HEK293 (cell line): ENCODE measurements around the gene RRP15.

Experiments
- KLF16 ChIP-seq: fragments of 450-650 bp; formaldehyde crosslinking; IDR thresholded peaks from 2 replicates; pipeline ENCODE4 v1.5.1; 2017; ENCODE audit warnings: missing biosample characterization, missing genetic modification characterization
- SP2 ChIP-seq: fragments of 450-650 bp; formaldehyde crosslinking; IDR thresholded peaks from 2 replicates; pipeline ENCODE4 v1.5.1; 2016; ENCODE audit warnings: missing biosample characterization, missing genetic modification characterization
- WT1 ChIP-seq: fragments of 450-650 bp; formaldehyde crosslinking; IDR thresholded peaks from 2 replicates; pipeline ENCODE4 v1.5.1; 2016; ENCODE audit warnings: missing biosample characterization, missing genetic modification characterization
- ZFP41 ChIP-seq: fragments of 450-650 bp; formaldehyde crosslinking; IDR thresholded peaks from 2 replicates; pipeline ENCODE4 v1.5.1; 2016; ENCODE audit warnings: missing biosample characterization, missing genetic modification characterization, borderline replicate concordance
- ZNF184 ChIP-seq: fragments of 450-650 bp; IDR thresholded peaks from 2 replicates; pipeline ENCODE4 v1.5.1; 2018; ENCODE audit warnings: missing biosample characterization, mild to moderate bottlenecking, missing genetic modification characterization
- ZNF211 ChIP-seq: fragments of 450-650 bp; formaldehyde crosslinking; IDR thresholded peaks from 2 replicates; pipeline ENCODE4 v1.5.1; 2016; ENCODE audit warnings: low read depth, missing biosample characterization, missing genetic modification characterization
- ZNF223 ChIP-seq: fragments of 450-650 bp; formaldehyde crosslinking; IDR thresholded peaks from 2 replicates; pipeline ENCODE4 v1.5.1; 2016; ENCODE audit warnings: missing biosample characterization, missing genetic modification characterization
- ZNF24 ChIP-seq: fragments of 450-650 bp; formaldehyde crosslinking; IDR thresholded peaks from 2 replicates; pipeline ENCODE4 v1.5.1; 2016; ENCODE audit warnings: missing biosample characterization, missing genetic modification characterization
- ZNF248 ChIP-seq: fragments of 450-650 bp; formaldehyde crosslinking; IDR thresholded peaks from 2 replicates; pipeline ENCODE4 v1.5.1; 2017; ENCODE audit warnings: missing biosample characterization, missing genetic modification characterization
- ZNF341 ChIP-seq: fragments of 450-650 bp; formaldehyde crosslinking; IDR thresholded peaks from 2 replicates; pipeline ENCODE4; 2016; ENCODE audit warnings: low read depth, missing biosample characterization, missing genetic modification characterization
- ZNF423 ChIP-seq: fragments of 450-650 bp; formaldehyde crosslinking; IDR thresholded peaks from 2 replicates; pipeline ENCODE4 v1.5.1; 2016; ENCODE audit warnings: missing biosample characterization, missing genetic modification characterization
- ZNF426 ChIP-seq: fragments of 450-650 bp; formaldehyde crosslinking; IDR thresholded peaks from 2 replicates; pipeline ENCODE4 v1.5.1; 2017; ENCODE audit warnings: missing biosample characterization, missing genetic modification characterization, mild to moderate bottlenecking, inconsistent platforms, moderate library complexity
- ZNF626 ChIP-seq: fragments of 450-650 bp; sonication (Bioruptor Pico); formaldehyde crosslinking; IDR thresholded peaks from 2 replicates; pipeline ENCODE4 v1.5.1; 2018; ENCODE audit warnings: missing biosample characterization, missing genetic modification characterization, inconsistent platforms
- ZNF707 ChIP-seq: fragments of 450-650 bp; formaldehyde crosslinking; IDR thresholded peaks from 2 replicates; pipeline ENCODE4 v1.5.1; 2016; ENCODE audit warnings: missing biosample characterization, missing genetic modification characterization
- ZNF785 ChIP-seq: fragments of 450-650 bp; formaldehyde crosslinking; IDR thresholded peaks from 2 replicates; pipeline ENCODE4 v1.5.1; 2016; ENCODE audit warnings: missing biosample characterization, missing genetic modification characterization
- ZNF843 ChIP-seq: fragments of 450-650 bp; formaldehyde crosslinking; IDR thresholded peaks from 2 replicates; pipeline ENCODE4 v1.5.1; 2016; ENCODE audit warnings: missing biosample characterization, missing genetic modification characterization
- TF ChIP-seq, protein P1 (sequence below): fragments of 450-650 bp; formaldehyde crosslinking; IDR thresholded peaks from 2 replicates; pipeline ENCODE4 v1.5.1; 2016; ENCODE audit warnings: missing biosample characterization, missing genetic modification characterization, borderline replicate concordance
- TF ChIP-seq, protein P2 (sequence below): fragments of 450-650 bp; formaldehyde crosslinking; IDR thresholded peaks from 2 replicates; pipeline ENCODE4 v1.5.1; 2016; ENCODE audit warnings: missing biosample characterization, missing genetic modification characterization
- TF ChIP-seq, protein P3 (sequence below): fragments of 450-650 bp; formaldehyde crosslinking; IDR thresholded peaks from 2 replicates; pipeline ENCODE4 v1.5.1; 2016; ENCODE audit warnings: missing biosample characterization, missing genetic modification characterization
- TF ChIP-seq, protein P4 (sequence below): fragments of 450-650 bp; formaldehyde crosslinking; IDR thresholded peaks from 2 replicates; pipeline ENCODE4 v1.5.1; 2016; ENCODE audit warnings: missing biosample characterization, missing genetic modification characterization
- TF ChIP-seq, protein P5 (sequence below): fragments of 450-650 bp; IDR thresholded peaks from 2 replicates; pipeline ENCODE4 v1.5.1; 2018; ENCODE audit warnings: missing biosample characterization, mild to moderate bottlenecking, missing genetic modification characterization
- TF ChIP-seq, protein P6 (sequence below): fragments of 450-650 bp; formaldehyde crosslinking; IDR thresholded peaks from 2 replicates; pipeline ENCODE4 v1.5.1; 2016; ENCODE audit warnings: missing biosample characterization, missing genetic modification characterization
- TF ChIP-seq, protein P7 (sequence below): fragments of 450-650 bp; formaldehyde crosslinking; IDR thresholded peaks from 2 replicates; pipeline ENCODE4 v1.5.1; 2016; ENCODE audit warnings: missing biosample characterization, missing genetic modification characterization, borderline replicate concordance

The RRP15 gene

DNA sequence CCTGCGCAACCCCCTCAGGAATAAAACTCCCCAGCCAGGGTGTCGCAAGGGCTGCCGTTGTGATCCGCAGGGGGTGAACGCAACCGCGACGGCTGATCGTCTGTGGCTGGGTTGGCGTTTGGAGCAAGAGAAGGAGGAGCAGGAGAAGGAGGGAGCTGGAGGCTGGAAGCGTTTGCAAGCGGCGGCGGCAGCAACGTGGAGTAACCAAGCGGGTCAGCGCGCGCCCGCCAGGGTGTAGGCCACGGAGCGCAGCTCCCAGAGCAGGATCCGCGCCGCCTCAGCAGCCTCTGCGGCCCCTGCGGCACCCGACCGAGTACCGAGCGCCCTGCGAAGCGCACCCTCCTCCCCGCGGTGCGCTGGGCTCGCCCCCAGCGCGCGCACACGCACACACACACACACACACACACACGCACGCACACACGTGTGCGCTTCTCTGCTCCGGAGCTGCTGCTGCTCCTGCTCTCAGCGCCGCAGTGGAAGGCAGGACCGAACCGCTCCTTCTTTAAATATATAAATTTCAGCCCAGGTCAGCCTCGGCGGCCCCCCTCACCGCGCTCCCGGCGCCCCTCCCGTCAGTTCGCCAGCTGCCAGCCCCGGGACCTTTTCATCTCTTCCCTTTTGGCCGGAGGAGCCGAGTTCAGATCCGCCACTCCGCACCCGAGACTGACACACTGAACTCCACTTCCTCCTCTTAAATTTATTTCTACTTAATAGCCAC, 60.7 kb downstream of the RRP15 start (continued):
- TF ChIP-seq ZNF785 (peak; percentile 58; the same call in 1 of the 2 replicates), ZNF843 (tag by site-specific recombination) (no peak), KLF16 (peak; percentile 66), WT1 (tag by site-specific recombination) (no peak), ZNF426 (tag by site-specific recombination) (no peak), ZNF341 (peak; percentile 69), ZNF423 (tag by site-specific recombination) (peak; percentile 97), ZNF24 (tag by site-specific recombination) (no peak), ZNF184 (tag by site-specific recombination) (no peak), ZFP41 (tag by site-specific recombination) (no peak), ZNF707 (tag by site-specific recombination) (no peak), ZNF211 (no peak), ZNF626 (tag by site-specific recombination) (no peak), ZNF223 (tag by site-specific recombination) (no peak), ZNF248 (tag by site-specific recombination) (no peak), SP2 (no peak)
- TF ChIP-seq, protein P1, sequence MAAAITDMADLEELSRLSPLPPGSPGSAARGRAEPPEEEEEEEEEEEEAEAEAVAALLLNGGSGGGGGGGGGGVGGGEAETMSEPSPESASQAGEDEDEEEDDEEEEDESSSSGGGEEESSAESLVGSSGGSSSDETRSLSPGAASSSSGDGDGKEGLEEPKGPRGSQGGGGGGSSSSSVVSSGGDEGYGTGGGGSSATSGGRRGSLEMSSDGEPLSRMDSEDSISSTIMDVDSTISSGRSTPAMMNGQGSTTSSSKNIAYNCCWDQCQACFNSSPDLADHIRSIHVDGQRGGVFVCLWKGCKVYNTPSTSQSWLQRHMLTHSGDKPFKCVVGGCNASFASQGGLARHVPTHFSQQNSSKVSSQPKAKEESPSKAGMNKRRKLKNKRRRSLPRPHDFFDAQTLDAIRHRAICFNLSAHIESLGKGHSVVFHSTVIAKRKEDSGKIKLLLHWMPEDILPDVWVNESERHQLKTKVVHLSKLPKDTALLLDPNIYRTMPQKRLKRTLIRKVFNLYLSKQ: no peak
- TF ChIP-seq, protein P2, sequence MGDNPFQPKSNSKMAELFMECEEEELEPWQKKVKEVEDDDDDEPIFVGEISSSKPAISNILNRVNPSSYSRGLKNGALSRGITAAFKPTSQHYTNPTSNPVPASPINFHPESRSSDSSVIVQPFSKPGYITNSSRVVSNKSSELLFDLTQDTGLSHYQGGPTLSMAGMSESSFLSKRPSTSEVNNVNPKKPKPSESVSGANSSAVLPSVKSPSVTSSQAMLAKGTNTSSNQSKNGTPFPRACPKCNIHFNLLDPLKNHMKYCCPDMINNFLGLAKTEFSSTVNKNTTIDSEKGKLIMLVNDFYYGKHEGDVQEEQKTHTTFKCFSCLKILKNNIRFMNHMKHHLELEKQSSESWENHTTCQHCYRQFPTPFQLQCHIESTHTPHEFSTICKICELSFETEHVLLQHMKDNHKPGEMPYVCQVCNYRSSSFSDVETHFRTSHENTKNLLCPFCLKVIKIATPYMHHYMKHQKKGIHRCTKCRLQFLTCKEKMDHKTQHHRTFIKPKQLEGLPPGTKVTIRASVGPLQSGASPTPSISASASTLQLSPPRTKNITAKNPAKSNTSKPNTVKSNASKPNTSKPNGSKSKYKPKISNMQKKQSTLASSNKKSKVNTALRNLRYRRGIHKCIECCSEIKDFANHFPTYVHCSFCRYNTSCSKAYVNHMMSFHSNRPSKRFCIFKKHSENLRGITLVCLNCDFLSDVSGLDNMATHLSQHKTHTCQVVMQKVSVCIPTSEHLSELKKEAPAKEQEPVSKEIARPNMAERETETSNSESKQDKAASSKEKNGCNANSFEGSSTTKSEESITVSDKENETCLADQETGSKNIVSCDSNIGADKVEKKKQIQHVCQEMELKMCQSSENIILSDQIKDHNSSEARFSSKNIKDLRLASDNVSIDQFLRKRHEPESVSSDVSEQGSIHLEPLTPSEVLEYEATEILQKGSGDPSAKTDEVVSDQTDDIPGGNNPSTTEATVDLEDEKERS (tag by site-specific recombination): no peak
- TF ChIP-seq, protein P3, sequence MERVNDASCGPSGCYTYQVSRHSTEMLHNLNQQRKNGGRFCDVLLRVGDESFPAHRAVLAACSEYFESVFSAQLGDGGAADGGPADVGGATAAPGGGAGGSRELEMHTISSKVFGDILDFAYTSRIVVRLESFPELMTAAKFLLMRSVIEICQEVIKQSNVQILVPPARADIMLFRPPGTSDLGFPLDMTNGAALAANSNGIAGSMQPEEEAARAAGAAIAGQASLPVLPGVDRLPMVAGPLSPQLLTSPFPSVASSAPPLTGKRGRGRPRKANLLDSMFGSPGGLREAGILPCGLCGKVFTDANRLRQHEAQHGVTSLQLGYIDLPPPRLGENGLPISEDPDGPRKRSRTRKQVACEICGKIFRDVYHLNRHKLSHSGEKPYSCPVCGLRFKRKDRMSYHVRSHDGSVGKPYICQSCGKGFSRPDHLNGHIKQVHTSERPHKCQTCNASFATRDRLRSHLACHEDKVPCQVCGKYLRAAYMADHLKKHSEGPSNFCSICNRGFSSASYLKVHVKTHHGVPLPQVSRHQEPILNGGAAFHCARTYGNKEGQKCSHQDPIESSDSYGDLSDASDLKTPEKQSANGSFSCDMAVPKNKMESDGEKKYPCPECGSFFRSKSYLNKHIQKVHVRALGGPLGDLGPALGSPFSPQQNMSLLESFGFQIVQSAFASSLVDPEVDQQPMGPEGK (tag by site-specific recombination): peak; percentile 80
- TF ChIP-seq, protein P4, sequence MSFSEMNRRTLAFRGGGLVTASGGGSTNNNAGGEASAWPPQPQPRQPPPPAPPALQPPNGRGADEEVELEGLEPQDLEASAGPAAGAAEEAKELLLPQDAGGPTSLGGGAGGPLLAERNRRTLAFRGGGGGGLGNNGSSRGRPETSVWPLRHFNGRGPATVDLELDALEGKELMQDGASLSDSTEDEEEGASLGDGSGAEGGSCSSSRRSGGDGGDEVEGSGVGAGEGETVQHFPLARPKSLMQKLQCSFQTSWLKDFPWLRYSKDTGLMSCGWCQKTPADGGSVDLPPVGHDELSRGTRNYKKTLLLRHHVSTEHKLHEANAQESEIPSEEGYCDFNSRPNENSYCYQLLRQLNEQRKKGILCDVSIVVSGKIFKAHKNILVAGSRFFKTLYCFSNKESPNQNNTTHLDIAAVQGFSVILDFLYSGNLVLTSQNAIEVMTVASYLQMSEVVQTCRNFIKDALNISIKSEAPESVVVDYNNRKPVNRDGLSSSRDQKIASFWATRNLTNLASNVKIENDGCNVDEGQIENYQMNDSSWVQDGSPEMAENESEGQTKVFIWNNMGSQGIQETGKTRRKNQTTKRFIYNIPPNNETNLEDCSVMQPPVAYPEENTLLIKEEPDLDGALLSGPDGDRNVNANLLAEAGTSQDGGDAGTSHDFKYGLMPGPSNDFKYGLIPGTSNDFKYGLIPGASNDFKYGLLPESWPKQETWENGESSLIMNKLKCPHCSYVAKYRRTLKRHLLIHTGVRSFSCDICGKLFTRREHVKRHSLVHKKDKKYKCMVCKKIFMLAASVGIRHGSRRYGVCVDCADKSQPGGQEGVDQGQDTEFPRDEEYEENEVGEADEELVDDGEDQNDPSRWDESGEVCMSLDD (tag by site-specific recombination): no peak
- TF ChIP-seq, protein P5, sequence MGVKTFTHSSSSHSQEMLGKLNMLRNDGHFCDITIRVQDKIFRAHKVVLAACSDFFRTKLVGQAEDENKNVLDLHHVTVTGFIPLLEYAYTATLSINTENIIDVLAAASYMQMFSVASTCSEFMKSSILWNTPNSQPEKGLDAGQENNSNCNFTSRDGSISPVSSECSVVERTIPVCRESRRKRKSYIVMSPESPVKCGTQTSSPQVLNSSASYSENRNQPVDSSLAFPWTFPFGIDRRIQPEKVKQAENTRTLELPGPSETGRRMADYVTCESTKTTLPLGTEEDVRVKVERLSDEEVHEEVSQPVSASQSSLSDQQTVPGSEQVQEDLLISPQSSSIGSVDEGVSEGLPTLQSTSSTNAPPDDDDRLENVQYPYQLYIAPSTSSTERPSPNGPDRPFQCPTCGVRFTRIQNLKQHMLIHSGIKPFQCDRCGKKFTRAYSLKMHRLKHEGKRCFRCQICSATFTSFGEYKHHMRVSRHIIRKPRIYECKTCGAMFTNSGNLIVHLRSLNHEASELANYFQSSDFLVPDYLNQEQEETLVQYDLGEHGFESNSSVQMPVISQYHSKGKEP (tag by site-specific recombination): no peak
- TF ChIP-seq, protein P6, sequence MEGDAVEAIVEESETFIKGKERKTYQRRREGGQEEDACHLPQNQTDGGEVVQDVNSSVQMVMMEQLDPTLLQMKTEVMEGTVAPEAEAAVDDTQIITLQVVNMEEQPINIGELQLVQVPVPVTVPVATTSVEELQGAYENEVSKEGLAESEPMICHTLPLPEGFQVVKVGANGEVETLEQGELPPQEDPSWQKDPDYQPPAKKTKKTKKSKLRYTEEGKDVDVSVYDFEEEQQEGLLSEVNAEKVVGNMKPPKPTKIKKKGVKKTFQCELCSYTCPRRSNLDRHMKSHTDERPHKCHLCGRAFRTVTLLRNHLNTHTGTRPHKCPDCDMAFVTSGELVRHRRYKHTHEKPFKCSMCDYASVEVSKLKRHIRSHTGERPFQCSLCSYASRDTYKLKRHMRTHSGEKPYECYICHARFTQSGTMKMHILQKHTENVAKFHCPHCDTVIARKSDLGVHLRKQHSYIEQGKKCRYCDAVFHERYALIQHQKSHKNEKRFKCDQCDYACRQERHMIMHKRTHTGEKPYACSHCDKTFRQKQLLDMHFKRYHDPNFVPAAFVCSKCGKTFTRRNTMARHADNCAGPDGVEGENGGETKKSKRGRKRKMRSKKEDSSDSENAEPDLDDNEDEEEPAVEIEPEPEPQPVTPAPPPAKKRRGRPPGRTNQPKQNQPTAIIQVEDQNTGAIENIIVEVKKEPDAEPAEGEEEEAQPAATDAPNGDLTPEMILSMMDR (tag by site-specific recombination): no peak; the same call in none of the 2 replicates
- TF ChIP-seq, protein P7, sequence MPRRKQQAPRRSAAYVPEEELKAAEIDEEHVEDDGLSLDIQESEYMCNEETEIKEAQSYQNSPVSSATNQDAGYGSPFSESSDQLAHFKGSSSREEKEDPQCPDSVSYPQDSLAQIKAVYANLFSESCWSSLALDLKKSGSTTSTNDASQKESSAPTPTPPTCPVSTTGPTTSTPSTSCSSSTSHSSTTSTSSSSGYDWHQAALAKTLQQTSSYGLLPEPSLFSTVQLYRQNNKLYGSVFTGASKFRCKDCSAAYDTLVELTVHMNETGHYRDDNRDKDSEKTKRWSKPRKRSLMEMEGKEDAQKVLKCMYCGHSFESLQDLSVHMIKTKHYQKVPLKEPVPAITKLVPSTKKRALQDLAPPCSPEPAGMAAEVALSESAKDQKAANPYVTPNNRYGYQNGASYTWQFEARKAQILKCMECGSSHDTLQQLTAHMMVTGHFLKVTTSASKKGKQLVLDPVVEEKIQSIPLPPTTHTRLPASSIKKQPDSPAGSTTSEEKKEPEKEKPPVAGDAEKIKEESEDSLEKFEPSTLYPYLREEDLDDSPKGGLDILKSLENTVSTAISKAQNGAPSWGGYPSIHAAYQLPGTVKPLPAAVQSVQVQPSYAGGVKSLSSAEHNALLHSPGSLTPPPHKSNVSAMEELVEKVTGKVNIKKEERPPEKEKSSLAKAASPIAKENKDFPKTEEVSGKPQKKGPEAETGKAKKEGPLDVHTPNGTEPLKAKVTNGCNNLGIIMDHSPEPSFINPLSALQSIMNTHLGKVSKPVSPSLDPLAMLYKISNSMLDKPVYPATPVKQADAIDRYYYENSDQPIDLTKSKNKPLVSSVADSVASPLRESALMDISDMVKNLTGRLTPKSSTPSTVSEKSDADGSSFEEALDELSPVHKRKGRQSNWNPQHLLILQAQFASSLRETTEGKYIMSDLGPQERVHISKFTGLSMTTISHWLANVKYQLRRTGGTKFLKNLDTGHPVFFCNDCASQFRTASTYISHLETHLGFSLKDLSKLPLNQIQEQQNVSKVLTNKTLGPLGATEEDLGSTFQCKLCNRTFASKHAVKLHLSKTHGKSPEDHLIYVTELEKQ (tag by site-specific recombination): no peak; the same call in 1 of the 2 replicates
